HepG2 (cell line): ENCODE measurements around the gene TCFL5. TPM values are rescaled to one million over a fixed set of nuclear protein-coding genes. Genes with fewer than 3 reads are reported as not detected.

Experiments used
- DMAP1 ChIP-seq: IDR thresholded peaks from 2 replicates; pipeline ENCODE4 v1.6.1; 2016
- GFI1 ChIP-seq: sonication (generic); formaldehyde crosslinking; IDR thresholded peaks from 2 replicates; pipeline ENCODE4 v1.5.0; 2020; ENCODE audit warnings: missing genetic modification reagents, mild to moderate bottlenecking, borderline replicate concordance
- NFE2 ChIP-seq: sonication (generic); formaldehyde crosslinking; IDR thresholded peaks from 2 replicates; pipeline ENCODE4 v1.4.0; 2020; ENCODE audit warnings: missing genetic modification reagents
- NFE2L1 ChIP-seq: sonication (generic); formaldehyde crosslinking; IDR thresholded peaks from 2 replicates; pipeline ENCODE4 v1.4.0; 2020; ENCODE audit warnings: missing genetic modification reagents, mild to moderate bottlenecking, borderline replicate concordance
- NKX3-1 ChIP-seq: sonication (generic); formaldehyde crosslinking; IDR thresholded peaks from 2 replicates; pipeline ENCODE4 v1.5.0; 2020; ENCODE audit warnings: missing genetic modification reagents
- PHF5A ChIP-seq: IDR thresholded peaks from one replicate; pipeline ENCODE4 v1.6.1; 2018; ENCODE audit warnings: low read depth, missing genetic modification reagents; ENCODE audit not compliant: unreplicated experiment
- POLR2A ChIP-seq, 2 experiments: IDR thresholded peaks; 2 replicates each; pipeline ENCODE4 v1.6.1; 2011; ENCODE audit warnings: low read depth in 2 of 2, low read length in 2 of 2, mild to moderate bottlenecking in 1 of 2, moderate library complexity in 1 of 2; ENCODE audit not compliant: insufficient read depth in 1 of 2
- SAP130 ChIP-seq: IDR thresholded peaks from 2 replicates; pipeline ENCODE4 v1.6.1; 2016; ENCODE audit warnings: low read depth
- SRSF4 ChIP-seq: fragments of 200-400 bp; formaldehyde crosslinking; IDR thresholded peaks from one replicate; pipeline ENCODE4 v1.6.1; 2018; ENCODE audit warnings: mild to moderate bottlenecking, low read depth, low read length, moderate library complexity; ENCODE audit not compliant: poor library complexity, severe bottlenecking
- ZBTB20 ChIP-seq: sonication (generic); formaldehyde crosslinking; IDR thresholded peaks from 2 replicates; pipeline ENCODE4 v1.8.1; 2023; ENCODE audit warnings: missing genetic modification reagents, low read depth, mild to moderate bottlenecking, borderline replicate concordance
- ZNF337 ChIP-seq: sonication (generic); formaldehyde crosslinking; IDR thresholded peaks from 2 replicates; pipeline ENCODE4 v1.5.1; 2020; ENCODE audit warnings: missing genetic modification reagents, low read depth, mild to moderate bottlenecking, borderline replicate concordance
- ZNF468 ChIP-seq: sonication (generic); formaldehyde crosslinking; IDR thresholded peaks from 2 replicates; pipeline ENCODE4 v1.8.0; 2022; ENCODE audit warnings: mild to moderate bottlenecking, moderate library complexity, missing genetic modification reagents
- polyA plus RNA-seq, 8 experiments: library from polyadenylated mRNA; depleted of rRNA in 3 of 8; stranded (reverse) in 7 of 8; unstranded in 1 of 8; fragments of >200 nt; fragmentation: Illumina TruSeq in 4 of 8; extraction: Trizol in 4 of 8; gene quantifications; 2 replicates each; pipeline versions ENCODE4 v1.2.1 to v1.2.3, GENCODE V29; 2011 to 2016; ENCODE audit warnings: low read depth in 4 of 8, missing spikeins in 1 of 8, mixed read lengths in 1 of 8; ENCODE audit not compliant: insufficient read depth in 1 of 8
- total RNA-seq, 5 experiments: library from RNA; depleted of rRNA; stranded (reverse); fragments of >200 nt; fragmentation: Illumina TruSeq; extraction: Trizol; gene quantifications; 2 replicates each; pipeline ENCODE4 v1.2.3, GENCODE V29; 2016; ENCODE audit warnings: low read depth in 1 of 5
- TF ChIP-seq, protein P1 (sequence below): sonication (generic); formaldehyde crosslinking; IDR thresholded peaks from 2 replicates; pipeline ENCODE4 v1.5.1; 2020; ENCODE audit warnings: missing genetic modification reagents, mild to moderate bottlenecking, borderline replicate concordance
- TF ChIP-seq, protein P2 (sequence below): IDR thresholded peaks from 2 replicates; pipeline ENCODE4 v1.6.1; 2016; ENCODE audit warnings: missing biosample characterization, missing genetic modification reagents, low read depth
- TF ChIP-seq, protein P3 (sequence below), 2 experiments: sonication (generic) in 1 of 2; formaldehyde crosslinking in 1 of 2; IDR thresholded peaks; 2 replicates each; pipeline versions ENCODE4 v1.4.0 to v1.6.1; 2018 to 2020; ENCODE audit warnings: missing genetic modification reagents in 2 of 2, borderline replicate concordance in 1 of 2, low read depth in 1 of 2, mild to moderate bottlenecking in 1 of 2, missing biosample characterization in 1 of 2
- TF ChIP-seq, protein P4 (sequence below): sonication (generic); formaldehyde crosslinking; IDR thresholded peaks from 2 replicates; pipeline ENCODE4 v1.5.1; 2020; ENCODE audit warnings: mild to moderate bottlenecking, moderate library complexity, missing genetic modification reagents
- TF ChIP-seq, protein P5 (sequence below): sonication (generic); formaldehyde crosslinking; IDR thresholded peaks from 2 replicates; pipeline ENCODE4 v1.8.1; 2023; ENCODE audit warnings: missing genetic modification reagents, inconsistent platforms, borderline replicate concordance
- TF ChIP-seq, protein P6 (sequence below): sonication (generic); formaldehyde crosslinking; IDR thresholded peaks from 2 replicates; pipeline ENCODE4 v1.4.0; 2020; ENCODE audit warnings: missing genetic modification reagents, borderline replicate concordance

Gene TCFL5
- total and polyA plus RNA-seq, 2 of the 13 experiments (the other 11 are each of a cell fraction or from before 2014, with no cell fraction given) = 14.8 to 20.0 TPM

DNA sequence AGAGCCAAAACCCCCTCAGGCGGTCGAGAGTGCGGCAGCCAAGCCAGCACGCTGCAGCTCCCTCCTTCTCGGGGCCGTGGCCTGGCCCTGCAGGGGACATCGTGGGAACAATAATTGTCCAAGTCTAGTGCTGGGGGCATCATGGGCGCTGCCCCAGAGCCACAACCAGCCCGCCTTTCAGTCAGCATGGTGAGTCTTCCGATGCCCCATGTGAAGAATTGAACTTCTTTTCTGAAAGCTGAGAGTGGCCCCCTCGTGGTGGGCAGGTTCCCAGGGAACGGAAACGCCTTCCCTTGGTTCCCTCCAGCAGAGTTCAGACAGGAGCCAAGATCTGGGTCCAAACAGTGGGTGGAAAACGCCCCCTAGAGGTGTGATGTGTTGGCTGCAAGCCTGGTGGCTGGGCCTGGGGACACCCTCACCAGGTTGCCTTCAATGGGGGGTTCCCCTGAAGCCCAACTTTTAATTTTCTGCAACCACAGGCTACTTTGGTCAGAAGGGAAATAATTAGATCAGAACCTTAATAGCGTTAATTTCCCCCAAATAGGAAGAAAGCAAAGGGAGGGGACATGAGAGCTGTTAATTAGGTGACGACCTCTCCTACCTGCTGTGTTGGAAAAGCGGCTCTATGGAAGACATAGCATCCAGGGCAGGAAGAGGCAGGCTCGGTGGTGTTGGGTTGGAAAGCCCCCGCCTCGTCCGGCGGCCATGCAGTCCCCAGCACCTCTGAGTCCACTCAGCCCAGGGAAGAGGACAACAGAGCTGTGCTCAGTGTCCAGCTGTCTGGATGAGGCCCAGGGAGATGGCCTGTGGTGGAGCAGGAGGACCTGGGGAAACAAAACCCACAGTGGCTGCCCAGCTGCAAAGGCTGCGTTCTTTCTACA, 70.1 kb downstream of the TCFL5 start (continued):
- TF ChIP-seq, protein P1, sequence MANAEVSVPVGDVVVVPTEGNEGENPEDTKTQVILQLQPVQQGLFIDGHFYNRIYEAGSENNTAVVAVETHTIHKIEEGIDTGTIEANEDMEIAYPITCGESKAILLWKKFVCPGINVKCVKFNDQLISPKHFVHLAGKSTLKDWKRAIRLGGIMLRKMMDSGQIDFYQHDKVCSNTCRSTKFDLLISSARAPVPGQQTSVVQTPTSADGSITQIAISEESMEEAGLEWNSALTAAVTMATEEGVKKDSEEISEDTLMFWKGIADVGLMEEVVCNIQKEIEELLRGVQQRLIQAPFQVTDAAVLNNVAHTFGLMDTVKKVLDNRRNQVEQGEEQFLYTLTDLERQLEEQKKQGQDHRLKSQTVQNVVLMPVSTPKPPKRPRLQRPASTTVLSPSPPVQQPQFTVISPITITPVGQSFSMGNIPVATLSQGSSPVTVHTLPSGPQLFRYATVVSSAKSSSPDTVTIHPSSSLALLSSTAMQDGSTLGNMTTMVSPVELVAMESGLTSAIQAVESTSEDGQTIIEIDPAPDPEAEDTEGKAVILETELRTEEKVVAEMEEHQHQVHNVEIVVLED (CRISPR knock-in tag) = peak; percentile 57; the same call in 1 of the 2 replicates
- TF ChIP-seq ZNF337 (CRISPR knock-in tag) (peak; percentile 85; the same call in 1 of the 2 replicates), GFI1 (CRISPR knock-in tag) (no peak), ZBTB20 (CRISPR knock-in tag) (peak; percentile 65; the same call in 1 of the 2 replicates), DMAP1 (CRISPR knock-in tag) (0 out of 2 replicates have a peak, but pooled peaks have one; percentile 25), SAP130 (CRISPR knock-in tag) (peak; percentile 86), NFE2L1 (no peak), PHF5A (CRISPR knock-in tag) (peak; percentile 77), NFE2 (CRISPR knock-in tag) (no peak), POLR2A (IDR thresholded peaks at IDR 0.05; ENCODE audit: insufficient read depth in 1 of 2, low read depth in 2 of 2, low read length in 2 of 2) (no peak), NKX3-1 (CRISPR knock-in tag) (no peak), ZNF468 (no peak), SRSF4 (no peak)
- TF ChIP-seq, protein P2, sequence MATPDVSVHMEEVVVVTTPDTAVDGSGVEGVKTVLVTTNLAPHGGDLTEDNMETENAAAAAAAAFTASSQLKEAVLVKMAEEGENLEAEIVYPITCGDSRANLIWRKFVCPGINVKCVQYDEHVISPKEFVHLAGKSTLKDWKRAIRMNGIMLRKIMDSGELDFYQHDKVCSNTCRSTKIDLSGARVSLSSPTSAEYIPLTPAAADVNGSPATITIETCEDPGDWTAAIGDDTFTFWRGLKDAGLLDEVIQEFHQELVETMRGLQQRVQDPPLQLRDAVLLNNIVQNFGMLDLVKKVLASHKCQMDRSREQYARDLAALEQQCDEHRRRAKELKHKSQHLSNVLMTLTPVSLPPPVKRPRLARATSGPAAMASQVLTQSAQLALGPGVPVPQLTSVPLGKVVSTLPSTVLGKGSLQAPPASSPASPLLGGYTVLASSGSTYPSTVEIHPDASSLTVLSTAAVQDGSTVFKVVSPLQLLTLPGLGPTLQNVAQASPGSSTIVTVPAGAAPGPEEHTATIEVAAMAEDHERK (CRISPR knock-in tag) = no peak
- TF ChIP-seq, protein P3, sequence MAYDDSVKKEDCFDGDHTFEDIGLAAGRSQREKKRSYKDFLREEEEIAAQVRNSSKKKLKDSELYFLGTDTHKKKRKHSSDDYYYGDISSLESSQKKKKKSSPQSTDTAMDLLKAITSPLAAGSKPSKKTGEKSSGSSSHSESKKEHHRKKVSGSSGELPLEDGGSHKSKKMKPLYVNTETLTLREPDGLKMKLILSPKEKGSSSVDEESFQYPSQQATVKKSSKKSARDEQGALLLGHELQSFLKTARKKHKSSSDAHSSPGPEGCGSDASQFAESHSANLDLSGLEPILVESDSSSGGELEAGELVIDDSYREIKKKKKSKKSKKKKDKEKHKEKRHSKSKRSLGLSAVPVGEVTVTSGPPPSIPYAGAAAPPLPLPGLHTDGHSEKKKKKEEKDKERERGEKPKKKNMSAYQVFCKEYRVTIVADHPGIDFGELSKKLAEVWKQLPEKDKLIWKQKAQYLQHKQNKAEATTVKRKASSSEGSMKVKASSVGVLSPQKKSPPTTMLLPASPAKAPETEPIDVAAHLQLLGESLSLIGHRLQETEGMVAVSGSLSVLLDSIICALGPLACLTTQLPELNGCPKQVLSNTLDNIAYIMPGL (CRISPR knock-in tag; IDR thresholded peaks at IDR 0.05; ENCODE audit: borderline replicate concordance in 1 of 2, low read depth in 1 of 2) = peak; percentile 93 to 98
- TF ChIP-seq, protein P4, sequence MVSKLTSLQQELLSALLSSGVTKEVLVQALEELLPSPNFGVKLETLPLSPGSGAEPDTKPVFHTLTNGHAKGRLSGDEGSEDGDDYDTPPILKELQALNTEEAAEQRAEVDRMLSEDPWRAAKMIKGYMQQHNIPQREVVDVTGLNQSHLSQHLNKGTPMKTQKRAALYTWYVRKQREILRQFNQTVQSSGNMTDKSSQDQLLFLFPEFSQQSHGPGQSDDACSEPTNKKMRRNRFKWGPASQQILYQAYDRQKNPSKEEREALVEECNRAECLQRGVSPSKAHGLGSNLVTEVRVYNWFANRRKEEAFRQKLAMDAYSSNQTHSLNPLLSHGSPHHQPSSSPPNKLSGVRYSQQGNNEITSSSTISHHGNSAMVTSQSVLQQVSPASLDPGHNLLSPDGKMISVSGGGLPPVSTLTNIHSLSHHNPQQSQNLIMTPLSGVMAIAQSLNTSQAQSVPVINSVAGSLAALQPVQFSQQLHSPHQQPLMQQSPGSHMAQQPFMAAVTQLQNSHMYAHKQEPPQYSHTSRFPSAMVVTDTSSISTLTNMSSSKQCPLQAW (CRISPR knock-in tag) = peak; percentile 97
- TF ChIP-seq, protein P5, sequence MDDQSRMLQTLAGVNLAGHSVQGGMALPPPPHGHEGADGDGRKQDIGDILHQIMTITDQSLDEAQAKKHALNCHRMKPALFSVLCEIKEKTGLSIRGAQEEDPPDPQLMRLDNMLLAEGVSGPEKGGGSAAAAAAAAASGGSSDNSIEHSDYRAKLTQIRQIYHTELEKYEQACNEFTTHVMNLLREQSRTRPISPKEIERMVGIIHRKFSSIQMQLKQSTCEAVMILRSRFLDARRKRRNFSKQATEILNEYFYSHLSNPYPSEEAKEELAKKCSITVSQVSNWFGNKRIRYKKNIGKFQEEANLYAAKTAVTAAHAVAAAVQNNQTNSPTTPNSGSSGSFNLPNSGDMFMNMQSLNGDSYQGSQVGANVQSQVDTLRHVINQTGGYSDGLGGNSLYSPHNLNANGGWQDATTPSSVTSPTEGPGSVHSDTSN = no peak
- TF ChIP-seq, protein P6, sequence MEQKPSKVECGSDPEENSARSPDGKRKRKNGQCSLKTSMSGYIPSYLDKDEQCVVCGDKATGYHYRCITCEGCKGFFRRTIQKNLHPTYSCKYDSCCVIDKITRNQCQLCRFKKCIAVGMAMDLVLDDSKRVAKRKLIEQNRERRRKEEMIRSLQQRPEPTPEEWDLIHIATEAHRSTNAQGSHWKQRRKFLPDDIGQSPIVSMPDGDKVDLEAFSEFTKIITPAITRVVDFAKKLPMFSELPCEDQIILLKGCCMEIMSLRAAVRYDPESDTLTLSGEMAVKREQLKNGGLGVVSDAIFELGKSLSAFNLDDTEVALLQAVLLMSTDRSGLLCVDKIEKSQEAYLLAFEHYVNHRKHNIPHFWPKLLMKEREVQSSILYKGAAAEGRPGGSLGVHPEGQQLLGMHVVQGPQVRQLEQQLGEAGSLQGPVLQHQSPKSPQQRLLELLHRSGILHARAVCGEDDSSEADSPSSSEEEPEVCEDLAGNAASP (CRISPR knock-in tag) = peak; percentile 78; the same call in 1 of the 2 replicates
